GM12878 (cell line): Measurements from ENCODE around the gene EHD4. TPM values are rescaled to one million over a fixed set of nuclear protein-coding genes. Genes with fewer than 3 reads are reported as not detected.
A peak's percentile ranks its signal among the peaks of the same experiment; 100 is the strongest.

Experiments used
- ATAC-seq: fragments of 200-7000 bp; cut with Tn5 transposase; 3 replicates; pipeline ENCODE4 v1.9.1; 2020; ENCODE audit warnings: mild to moderate bottlenecking, moderate library complexity
- BruUV-seq: library from RNA; stranded (reverse); fragments of 400-500 nt; replicated peaks from 2 replicates; lab custom pipeline; 2021; lab: Mats Ljungman, UMichigan
- CTCF ChIA-PET: fragments of 300-600 bp; sonication (Branson Sonifier 250); formaldehyde crosslinking; extraction: SDS; loops from one replicate; lab custom pipeline; 2021; ENCODE audit warnings: inconsistent platforms; lab: Yijun Ruan, JAX
- POLR2A ChIA-PET: fragments of 350-600 bp; formaldehyde crosslinking; extraction: SDS; loops from one replicate; lab custom pipeline; 2021; ENCODE audit warnings: inconsistent platforms; lab: Charles Lee
- RAD21 ChIA-PET: fragments of 300-600 bp; sonication (Branson Sonifier 250); formaldehyde crosslinking; loops from one replicate; lab custom pipeline; 2023; ENCODE audit warnings: antibody characterized with exemption; ENCODE audit not compliant: unreplicated experiment; lab: Charles Lee
- SMC1A ChIA-PET: fragments of 300-600 bp; sonication (Branson Sonifier 250); formaldehyde crosslinking; loops from one replicate; lab custom pipeline; 2023; ENCODE audit not compliant: unreplicated experiment, uncharacterized antibody; lab: Charles Lee
- DNase-seq: peaks from one replicate; pipeline ENCODE4 v3.0.0-alpha.2; 2011; ENCODE audit warnings: low read depth, low spot score
- FAIRE-seq: peaks from 3 replicates; lab custom pipeline; 2011; peaks lifted over from hg19 to GRCh38; lab: Jason Lieb, UNC
- H2AFZ ChIP-seq: 2 replicates; pipeline ENCODE4 v1.6.0; 2011; ENCODE audit warnings: low read depth, low read length, control low read depth; ENCODE audit not compliant: control insufficient read depth
- H3K27ac ChIP-seq: 2 replicates; pipeline ENCODE4 v1.5.1; 2011; ENCODE audit warnings: control low read depth; ENCODE audit not compliant: control insufficient read depth, insufficient read depth
- H3K27me3 ChIP-seq, 2 experiments: replicated peaks in 1 of 2; 2 replicates each; pipeline versions ENCODE4 v1.6.0 to v1.6.1; 2011; ENCODE audit warnings: low read length in 1 of 2; ENCODE audit not compliant: control insufficient read depth in 2 of 2, insufficient read depth in 2 of 2
- H3K36me3 ChIP-seq, 2 experiments: 2 replicates each; pipeline ENCODE4 v1.5.1; 2011; ENCODE audit warnings: low read length in 1 of 2; ENCODE audit not compliant: control insufficient read depth in 2 of 2, insufficient read depth in 2 of 2
- H3K4me1 ChIP-seq: 2 replicates; pipeline ENCODE4 v1.6.1; 2011; ENCODE audit warnings: mild to moderate bottlenecking, low read length, moderate library complexity, mixed read lengths; ENCODE audit not compliant: control insufficient read depth, insufficient read depth
- H3K4me2 ChIP-seq: 2 replicates; pipeline ENCODE4 v1.6.0; 2011; ENCODE audit warnings: control low read depth; ENCODE audit not compliant: control insufficient read depth, insufficient read depth
- H3K4me3 ChIP-seq: fragments of 200-600 bp; sonication (generic); 2 replicates; pipeline ENCODE4 v1.5.1; 2016
- H3K79me2 ChIP-seq: 2 replicates; pipeline ENCODE4 v1.6.0; 2011; ENCODE audit warnings: low read length; ENCODE audit not compliant: control insufficient read depth, insufficient read depth
- H3K9ac ChIP-seq: 2 replicates; pipeline ENCODE4 v1.8.0; 2011; ENCODE audit warnings: low read length, control low read depth, mixed read lengths; ENCODE audit not compliant: control insufficient read depth, insufficient read depth
- H3K9me3 ChIP-seq: replicated peaks from 3 replicates; pipeline ENCODE4 v1.5.1; 2011; ENCODE audit warnings: mild to moderate bottlenecking, low read length; ENCODE audit not compliant: control insufficient read depth, insufficient read depth
- H4K20me1 ChIP-seq: 2 replicates; pipeline ENCODE4 v1.6.0; 2011; ENCODE audit not compliant: control insufficient read depth, insufficient read depth
- BMI1 ChIP-seq: fragments of 450-650 bp; IDR thresholded peaks from 2 replicates; pipeline ENCODE4 v1.6.1; 2016; ENCODE audit warnings: mild to moderate bottlenecking, moderate library complexity, borderline replicate concordance
- CREM ChIP-seq: IDR thresholded peaks from 2 replicates; pipeline ENCODE4 v1.6.1; 2014; ENCODE audit warnings: antibody characterized with exemption, low read depth
- HDAC6 ChIP-seq: fragments of 200-600 bp; sonication (generic); IDR thresholded peaks from one replicate; pipeline ENCODE4 v1.8.0; 2017; ENCODE audit warnings: antibody characterized with exemption; ENCODE audit not compliant: unreplicated experiment
- KLF5 ChIP-seq: fragments of 450-650 bp; IDR thresholded peaks from 2 replicates; pipeline ENCODE4 v1.6.1; 2014; ENCODE audit warnings: mild to moderate bottlenecking; ENCODE audit not compliant: partially characterized antibody
- MXI1 ChIP-seq: fragments of 150-350 bp; IDR thresholded peaks from 2 replicates; pipeline ENCODE4 v1.6.1; 2011; ENCODE audit warnings: low read depth, mild to moderate bottlenecking, inconsistent platforms, low read length, improper control_type of control experiment
- NRF1 ChIP-seq: conservative IDR thresholded peaks from 2 replicates; pipeline ENCODE4 v1.6.1; 2011; ENCODE audit warnings: mild to moderate bottlenecking, low read depth, low read length, improper control_type of control experiment
- POLR2A ChIP-seq: IDR thresholded peaks from 2 replicates; pipeline ENCODE4 v1.6.1; 2011; ENCODE audit warnings: low read depth, mild to moderate bottlenecking, low read length
- ZNF622 ChIP-seq: fragments of 450-650 bp; IDR thresholded peaks from 2 replicates; pipeline ENCODE4 v1.6.1; 2017; ENCODE audit warnings: mild to moderate bottlenecking, inconsistent platforms
- WGBS: methylation state at CpG from one replicate; pipeline ENCODE4 v1.1.6; 2016; ENCODE audit warnings: low lambda C conversion rate; ENCODE audit not compliant: insufficient replicate concordance, insufficient coverage; ENCODE audit errors: missing lambda C conversion rate; 5-methylcytosine and 5-hydroxymethylcytosine counted together
- in situ Hi-C: fragments of 300-500 bp; cut with MboI; formaldehyde crosslinking; loops from 9 replicates; pipeline ENCODE4 v1.14.3; 2018; ENCODE audit warnings: mixed read lengths
- intact Hi-C: fragments of 100-400 bp; cut with micrococcal nuclease; formaldehyde crosslinking; loops from one replicate; pipeline ENCODE4 v1.14.2; 2022; ENCODE audit not compliant: unreplicated experiment
- polyA plus RNA-seq, 11 experiments: library from polyadenylated mRNA; depleted of rRNA in 4 of 11; unstranded in 6 of 11; stranded (reverse) in 5 of 11; fragments of >200 nt; fragmentation: Nextera tagmentation in 4 of 11; fragmentation: Illumina TruSeq in 1 of 11; extraction: Ambion mirVana in 4 of 11; extraction: Trizol in 1 of 11; gene quantifications; 1 replicate in 1 of 11; 2 replicates in 10 of 11; pipeline versions ENCODE4 v1.2.1 to v1.2.3, GENCODE V29; 2011 to 2016; ENCODE audit warnings: inconsistent platforms in 2 of 11, missing spikeins in 2 of 11, low read depth in 1 of 11
- total RNA-seq, 4 experiments: library from RNA; depleted of rRNA in 3 of 4; stranded (reverse); fragments of >200 nt in 3 of 4; fragmentation: Illumina TruSeq in 1 of 4; extraction: Trizol in 1 of 4; gene quantifications; 2 replicates each; pipeline versions ENCODE4 v1.2.1 to v1.2.3, GENCODE V29; 2013 to 2021

EHD4 gene
- total and polyA plus RNA-seq, 10 of the 15 experiments (the other 5 are each of a cell fraction or from before 2014, with no cell fraction given) = 4.2 to 62.9 (median 44.7) TPM

DNA sequence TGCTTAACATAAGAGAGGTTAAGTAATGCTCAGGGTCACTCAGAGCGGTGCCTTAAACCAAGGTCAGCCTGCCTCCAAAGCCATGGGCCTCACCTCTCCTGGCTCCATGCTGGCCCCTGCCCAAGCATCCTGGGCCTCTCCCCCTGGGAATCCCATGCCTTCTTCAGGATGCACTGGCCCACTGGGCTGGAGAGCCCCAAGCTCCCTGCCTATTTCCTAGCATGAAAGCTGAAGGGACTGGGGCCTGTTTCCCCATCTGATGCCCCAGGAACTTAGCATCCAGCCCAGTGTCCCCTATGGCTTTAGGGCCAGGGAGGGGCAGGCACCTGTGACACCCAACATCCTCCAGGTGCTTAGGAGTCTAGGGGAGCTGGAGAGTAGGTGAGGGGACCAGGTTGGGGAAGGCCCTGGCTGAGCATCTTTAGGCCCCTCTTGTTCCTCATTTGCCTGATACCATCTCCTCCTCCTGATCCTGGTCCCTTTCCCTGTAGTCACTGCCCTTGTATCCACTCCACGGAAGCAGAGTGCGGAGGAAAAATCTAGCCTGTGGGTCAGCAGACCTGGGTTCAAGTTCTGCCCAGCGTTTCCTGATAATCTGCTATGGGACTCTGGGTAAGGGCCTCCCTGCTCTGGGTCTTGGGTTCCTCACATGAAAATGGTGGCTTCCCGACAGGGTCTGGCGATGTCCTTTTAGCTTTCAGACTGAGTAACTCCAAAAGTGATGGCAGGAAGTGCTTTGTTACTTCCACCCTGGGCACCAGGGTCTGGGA lies 28.6 kb downstream of the EHD4 start (continued):
- no peak for TF ChIP-seq MXI1
- no peak for TF ChIP-seq KLF5
- TF ChIP-seq POLR2A = 0 out of 2 replicates have a peak, but pooled peaks have one; percentile 12
- no peak for TF ChIP-seq NRF1

- intact Hi-C loops = no loop called here
- WGBS = 88% methylated on average over 7 of the region's 7 CpGs
- ChIA-PET POLR2A (interaction anchor here (1.5 kb wide), 1 partner anchor 10 kb away, joined by 7 read pairs; no protein-coding TSS in a partner anchor), RAD21 (no interaction called here), SMC1A (interaction anchor here (0.6 to 1.3 kb wide), 2 partner anchors 15 to 57 kb away, joined by 3 read pairs; no protein-coding TSS in a partner anchor), CTCF (interaction anchor here (1.0 kb wide), 1 partner anchor 240 kb away, joined by 3 read pairs; no protein-coding TSS in a partner anchor)
- no peak for TF ChIP-seq ZNF622
- TF ChIP-seq CREM = no peak
- no peak for TF ChIP-seq BMI1
- no peak for TF ChIP-seq HDAC6
- no peaks in the 10 kb centered on the region for H3K9me3 ChIP-seq
- H3K4me2 ChIP-seq = no peak overlapping the region
- no peak overlapping the region for H3K4me3 ChIP-seq
- FAIRE-seq = no peak
- H3K27ac ChIP-seq = no peak overlapping the region
- no peaks in the 10 kb centered on the region for H3K4me1 ChIP-seq
- in situ Hi-C loops = no loop called here
- H3K36me3 ChIP-seq = peaks cover 33 to 49% of the 10 kb centered on the region in 2 experiments
- no peak for ATAC-seq
- no peak overlapping the region for H2AFZ ChIP-seq
- peaks cover 5% of the 10 kb centered on the region for H4K20me1 ChIP-seq
- H3K79me2 ChIP-seq = peaks cover 9% of the 10 kb centered on the region
- no TSS peak for BruUV-seq
- H3K27me3 ChIP-seq = no peaks in the 10 kb centered on the region
- no peak overlapping the region for H3K9ac ChIP-seq
- no peak for DNase-seq
Measured at GRCh38 chr15:41942886-41943285, 29.5 kb downstream of the EHD4 start.
